ENCODE results near the gene KCNE3. TPM values are rescaled to one million over a fixed set of nuclear protein-coding genes. Genes with fewer than 3 reads are reported as not detected.

KCNE3 gene
- total and polyA plus RNA-seq, 10 of the 15 experiments (the other 5 are each of a cell fraction or from before 2014, with no cell fraction given), result not detected

- TF ChIP-seq, protein P1, sequence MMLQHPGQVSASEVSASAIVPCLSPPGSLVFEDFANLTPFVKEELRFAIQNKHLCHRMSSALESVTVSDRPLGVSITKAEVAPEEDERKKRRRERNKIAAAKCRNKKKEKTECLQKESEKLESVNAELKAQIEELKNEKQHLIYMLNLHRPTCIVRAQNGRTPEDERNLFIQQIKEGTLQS (IDR thresholded peaks at IDR 0.05; ENCODE audit: borderline replicate concordance, extremely low read depth, low read depth, low read length), result no peak
- TF ChIP-seq BMI1 (IDR thresholded peaks at IDR 0.05; ENCODE audit: borderline replicate concordance) (no peak), CBX5 (IDR thresholded peaks at IDR 0.05; ENCODE audit: low read depth) (no peak), E2F8 (IDR thresholded peaks at IDR 0.05; ENCODE audit: low read depth, partially characterized antibody) (no peak), ZNF207 (IDR thresholded peaks at IDR 0.05; ENCODE audit: borderline replicate concordance) (peak; percentile 75; the same call in 1 of the 2 replicates), CHD4 (IDR thresholded peaks at IDR 0.05) (no peak), SIX5 (IDR thresholded peaks at IDR 0.05; ENCODE audit: low read depth, low read length, severe bottlenecking) (no peak), MEF2B (IDR thresholded peaks at IDR 0.05; ENCODE audit: partially characterized antibody, poor library complexity, severe bottlenecking) (no peak), ASH2L (IDR thresholded peaks at IDR 0.05; ENCODE audit: borderline replicate concordance, low read depth) (no peak), SPI1 (IDR thresholded peaks at IDR 0.05; ENCODE audit: borderline replicate concordance, insufficient read depth, low read depth, low read length) (no peak), MYB (IDR thresholded peaks at IDR 0.05; ENCODE audit: borderline replicate concordance, low read depth, low read length) (no peak), CEBPB (IDR thresholded peaks at IDR 0.05; ENCODE audit: borderline replicate concordance in 1 of 2, low read depth in 2 of 2, low read length in 2 of 2) (no peak), PAX8 (IDR thresholded peaks at IDR 0.05) (no peak), SRF (IDR thresholded peaks at IDR 0.05; ENCODE audit: low read depth in 2 of 2, low read length in 2 of 2) (peak; percentile 71 to 92), STAT1 (conservative IDR thresholded peaks at IDR 0.05) (0 out of 2 replicates have a peak, but pooled peaks have one; percentile 61), FOS (IDR thresholded peaks at IDR 0.05; ENCODE audit: borderline replicate concordance, extremely low read depth, insufficient read length) (no peak)
- TF ChIP-seq, protein P2, sequence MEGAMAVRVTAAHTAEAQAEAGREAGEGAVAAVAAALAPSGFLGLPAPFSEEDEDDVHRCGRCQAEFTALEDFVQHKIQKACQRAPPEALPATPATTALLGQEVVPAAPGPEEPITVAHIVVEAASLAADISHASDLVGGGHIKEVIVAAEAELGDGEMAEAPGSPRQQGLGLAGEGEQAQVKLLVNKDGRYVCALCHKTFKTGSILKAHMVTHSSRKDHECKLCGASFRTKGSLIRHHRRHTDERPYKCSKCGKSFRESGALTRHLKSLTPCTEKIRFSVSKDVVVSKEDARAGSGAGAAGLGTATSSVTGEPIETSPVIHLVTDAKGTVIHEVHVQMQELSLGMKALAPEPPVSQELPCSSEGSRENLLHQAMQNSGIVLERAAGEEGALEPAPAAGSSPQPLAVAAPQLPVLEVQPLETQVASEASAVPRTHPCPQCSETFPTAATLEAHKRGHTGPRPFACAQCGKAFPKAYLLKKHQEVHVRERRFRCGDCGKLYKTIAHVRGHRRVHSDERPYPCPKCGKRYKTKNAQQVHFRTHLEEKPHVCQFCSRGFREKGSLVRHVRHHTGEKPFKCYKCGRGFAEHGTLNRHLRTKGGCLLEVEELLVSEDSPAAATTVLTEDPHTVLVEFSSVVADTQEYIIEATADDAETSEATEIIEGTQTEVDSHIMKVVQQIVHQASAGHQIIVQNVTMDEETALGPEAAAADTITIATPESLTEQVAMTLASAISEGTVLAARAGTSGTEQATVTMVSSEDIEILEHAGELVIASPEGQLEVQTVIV (IDR thresholded peaks at IDR 0.05; ENCODE audit: borderline replicate concordance, partially characterized antibody), result no peak
- TF ChIP-seq, protein P3, sequence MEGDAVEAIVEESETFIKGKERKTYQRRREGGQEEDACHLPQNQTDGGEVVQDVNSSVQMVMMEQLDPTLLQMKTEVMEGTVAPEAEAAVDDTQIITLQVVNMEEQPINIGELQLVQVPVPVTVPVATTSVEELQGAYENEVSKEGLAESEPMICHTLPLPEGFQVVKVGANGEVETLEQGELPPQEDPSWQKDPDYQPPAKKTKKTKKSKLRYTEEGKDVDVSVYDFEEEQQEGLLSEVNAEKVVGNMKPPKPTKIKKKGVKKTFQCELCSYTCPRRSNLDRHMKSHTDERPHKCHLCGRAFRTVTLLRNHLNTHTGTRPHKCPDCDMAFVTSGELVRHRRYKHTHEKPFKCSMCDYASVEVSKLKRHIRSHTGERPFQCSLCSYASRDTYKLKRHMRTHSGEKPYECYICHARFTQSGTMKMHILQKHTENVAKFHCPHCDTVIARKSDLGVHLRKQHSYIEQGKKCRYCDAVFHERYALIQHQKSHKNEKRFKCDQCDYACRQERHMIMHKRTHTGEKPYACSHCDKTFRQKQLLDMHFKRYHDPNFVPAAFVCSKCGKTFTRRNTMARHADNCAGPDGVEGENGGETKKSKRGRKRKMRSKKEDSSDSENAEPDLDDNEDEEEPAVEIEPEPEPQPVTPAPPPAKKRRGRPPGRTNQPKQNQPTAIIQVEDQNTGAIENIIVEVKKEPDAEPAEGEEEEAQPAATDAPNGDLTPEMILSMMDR (IDR thresholded peaks at IDR 0.05 in 2 of 3, conservative IDR thresholded peaks at IDR 0.05 in 1 of 3; ENCODE audit: control insufficient read depth in 2 of 3, extremely low read depth in 1 of 3, insufficient read depth in 1 of 3, low read depth in 3 of 3, low read length in 3 of 3), result no peak
- TF ChIP-seq, protein P4, sequence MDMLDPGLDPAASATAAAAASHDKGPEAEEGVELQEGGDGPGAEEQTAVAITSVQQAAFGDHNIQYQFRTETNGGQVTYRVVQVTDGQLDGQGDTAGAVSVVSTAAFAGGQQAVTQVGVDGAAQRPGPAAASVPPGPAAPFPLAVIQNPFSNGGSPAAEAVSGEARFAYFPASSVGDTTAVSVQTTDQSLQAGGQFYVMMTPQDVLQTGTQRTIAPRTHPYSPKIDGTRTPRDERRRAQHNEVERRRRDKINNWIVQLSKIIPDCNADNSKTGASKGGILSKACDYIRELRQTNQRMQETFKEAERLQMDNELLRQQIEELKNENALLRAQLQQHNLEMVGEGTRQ (IDR thresholded peaks at IDR 0.05; ENCODE audit: borderline replicate concordance, low read depth, low read length), result no peak
These were observed 25.8 kb upstream of the KCNE3 start, which contains the start of gene LIPT2 (continued) for GRCh38 chr11:74492974-74493790.
